HG02885 (cell line): Measurements from ENCODE around the gene EIF5.
A peak's percentile ranks its signal among the peaks of the same experiment; 100 is the strongest.

Experiments
- ATAC-seq: cut with Tn5 transposase; IDR thresholded peaks from one replicate; pipeline ENCODE4 v1.9.1; 2021; ENCODE audit warnings: mild to moderate bottlenecking; ENCODE audit not compliant: unreplicated experiment, poor library complexity

EIF5 gene

DNA sequence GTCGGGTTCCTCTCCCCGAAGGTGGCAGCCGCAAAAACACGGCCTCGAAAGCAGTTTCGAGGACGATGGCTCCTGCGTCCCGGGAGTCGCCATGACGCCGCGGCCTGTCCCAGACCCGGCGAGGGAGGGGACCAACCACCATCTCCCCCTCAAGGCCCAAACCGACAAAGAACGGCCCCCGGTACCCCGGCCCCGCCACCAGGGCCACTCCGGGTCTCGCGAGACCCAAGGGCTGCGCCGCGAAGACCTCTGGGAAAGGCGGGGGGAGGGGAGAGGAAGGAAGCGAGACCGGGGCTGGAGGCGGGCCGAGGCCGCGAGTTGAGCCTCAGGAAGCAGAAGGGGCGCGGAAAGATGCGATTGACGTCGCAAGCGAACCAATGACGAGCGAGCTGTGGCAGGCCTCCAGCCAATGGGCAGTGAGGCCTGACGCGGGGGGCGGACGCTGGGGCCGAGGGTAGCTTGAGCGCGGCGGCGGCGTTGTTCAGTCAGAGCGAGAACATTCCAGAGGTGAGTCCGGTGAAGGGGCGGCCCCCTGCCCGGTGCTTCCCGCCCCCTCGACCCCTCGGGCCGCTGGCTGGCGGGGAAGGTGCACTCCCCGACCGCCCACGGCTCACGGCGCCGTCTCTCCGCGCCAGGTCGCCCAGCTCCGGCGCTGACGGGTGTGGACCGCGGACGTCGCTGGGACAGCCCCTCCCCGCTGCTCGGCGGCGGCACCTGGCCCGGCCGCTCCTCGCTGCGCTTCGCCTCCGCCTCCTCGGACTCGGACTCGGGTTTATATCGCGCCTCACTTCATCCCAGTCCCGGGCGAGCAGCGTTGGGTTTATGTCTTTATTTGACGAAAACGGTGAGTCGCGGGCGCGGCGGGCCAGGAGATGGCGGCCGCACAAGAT is at the start of gene EIF5:
Gene EIF5 (plus strand): TSS at position 484 of the 890 bp plus-strand sequence. CDS start 1,624 bp downstream, outside the sequence.
- peak; percentile 89 for ATAC-seq

DNA sequence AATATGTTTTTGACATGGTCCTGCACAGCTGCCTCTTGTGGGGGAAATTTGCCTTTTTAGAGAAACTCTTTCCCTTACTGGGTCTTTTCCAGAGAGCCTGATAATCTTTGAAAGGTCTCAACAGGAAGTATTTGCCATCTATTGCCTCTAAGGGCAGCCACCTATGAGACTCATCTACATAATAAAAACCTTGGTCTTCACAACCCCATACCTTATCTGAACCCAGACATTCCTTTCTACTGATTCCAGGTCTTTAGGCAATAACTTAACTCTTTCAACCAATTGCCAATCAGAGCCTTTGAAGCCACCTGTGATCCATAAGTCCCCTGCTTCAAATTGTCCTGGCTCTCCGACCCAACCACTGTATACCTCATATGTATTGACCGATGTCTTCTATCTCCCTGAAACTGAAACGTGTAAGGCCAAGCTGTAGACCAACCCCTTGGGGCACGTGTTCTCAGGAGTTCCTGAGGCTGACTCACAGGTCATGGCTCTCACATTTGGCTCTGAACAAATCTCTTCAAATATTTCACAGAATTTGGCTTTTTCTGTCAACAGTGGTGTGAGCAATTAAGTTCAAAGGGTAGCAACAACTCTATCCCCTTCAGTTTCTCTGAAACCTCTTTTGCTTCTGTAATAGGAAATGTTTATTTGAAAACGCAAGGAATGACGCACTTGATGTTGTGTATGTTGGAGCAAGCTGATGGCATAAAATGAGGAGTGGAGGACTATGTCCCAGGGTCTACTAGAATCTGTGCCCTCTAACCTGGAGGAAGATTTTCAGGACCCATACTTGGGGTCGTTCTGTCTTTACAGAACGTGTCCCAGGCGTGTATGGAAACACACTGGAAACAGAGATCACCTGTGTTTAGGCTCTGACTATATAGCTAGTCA is 49.2 kb upstream of the EIF5 start:
- ATAC-seq: no peak

DNA sequence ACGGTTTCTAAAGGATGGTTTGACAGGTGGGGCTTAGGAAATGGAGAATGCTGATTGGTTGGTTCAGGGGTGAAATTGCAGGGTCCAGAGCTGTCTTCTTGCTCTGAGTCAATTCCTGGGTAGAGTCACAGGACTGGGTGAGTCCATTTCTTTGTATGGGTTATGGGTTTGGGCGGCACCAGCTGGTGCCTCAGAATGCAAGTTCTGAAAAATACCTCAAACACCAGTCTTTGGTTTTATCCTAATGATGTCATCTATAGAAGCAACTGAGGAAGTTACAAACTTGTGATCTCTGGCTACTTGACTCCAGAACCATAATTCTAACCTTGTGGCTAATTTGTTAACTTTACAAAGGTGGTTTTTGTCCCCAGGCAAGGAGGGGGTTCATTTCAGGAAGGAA is 47.6 kb upstream of the EIF5 start:
- no peak for ATAC-seq

DNA sequence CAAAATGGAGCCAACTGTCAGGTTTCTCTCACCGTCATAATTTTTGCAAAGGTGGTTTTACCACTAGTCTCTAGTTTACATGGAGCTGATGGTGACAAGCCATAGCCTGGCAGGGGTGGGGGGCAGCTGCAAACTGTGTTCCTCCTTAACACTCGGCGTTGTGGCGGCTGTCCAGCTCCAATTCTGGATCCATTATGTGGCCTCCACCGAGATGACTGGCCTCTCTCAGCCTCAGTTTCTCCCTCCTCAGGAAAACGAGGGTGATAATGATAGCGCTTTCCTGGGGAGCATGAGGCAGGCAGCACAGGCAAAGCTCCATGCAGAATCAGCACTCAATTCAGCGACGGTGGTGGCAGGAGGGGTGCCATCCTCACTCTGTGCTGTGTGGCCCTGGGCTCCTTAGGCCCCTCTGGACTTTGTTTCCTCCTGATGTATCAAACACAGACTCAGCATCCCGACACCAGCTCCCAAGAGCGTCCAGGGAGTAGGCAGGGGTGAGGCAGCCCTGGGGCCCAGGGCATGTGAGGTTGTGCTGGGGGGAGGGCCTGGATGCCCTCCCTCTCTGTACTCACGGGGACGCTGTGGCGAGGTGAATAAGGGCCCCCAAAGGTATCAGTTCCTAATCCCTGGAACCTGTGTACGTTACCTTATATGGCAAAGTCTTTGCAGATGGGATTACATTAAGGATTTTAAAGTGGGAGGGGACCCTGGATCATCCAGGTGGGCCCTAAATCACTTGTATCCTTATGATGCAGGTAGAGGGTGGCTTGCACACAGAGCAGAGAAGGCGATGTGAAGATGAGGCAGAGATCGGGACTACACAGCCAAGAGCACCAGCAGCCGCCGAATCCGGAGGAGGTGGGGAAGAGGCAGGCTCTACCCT is 46.8 kb upstream of the EIF5 start:
- ATAC-seq: no peak

DNA sequence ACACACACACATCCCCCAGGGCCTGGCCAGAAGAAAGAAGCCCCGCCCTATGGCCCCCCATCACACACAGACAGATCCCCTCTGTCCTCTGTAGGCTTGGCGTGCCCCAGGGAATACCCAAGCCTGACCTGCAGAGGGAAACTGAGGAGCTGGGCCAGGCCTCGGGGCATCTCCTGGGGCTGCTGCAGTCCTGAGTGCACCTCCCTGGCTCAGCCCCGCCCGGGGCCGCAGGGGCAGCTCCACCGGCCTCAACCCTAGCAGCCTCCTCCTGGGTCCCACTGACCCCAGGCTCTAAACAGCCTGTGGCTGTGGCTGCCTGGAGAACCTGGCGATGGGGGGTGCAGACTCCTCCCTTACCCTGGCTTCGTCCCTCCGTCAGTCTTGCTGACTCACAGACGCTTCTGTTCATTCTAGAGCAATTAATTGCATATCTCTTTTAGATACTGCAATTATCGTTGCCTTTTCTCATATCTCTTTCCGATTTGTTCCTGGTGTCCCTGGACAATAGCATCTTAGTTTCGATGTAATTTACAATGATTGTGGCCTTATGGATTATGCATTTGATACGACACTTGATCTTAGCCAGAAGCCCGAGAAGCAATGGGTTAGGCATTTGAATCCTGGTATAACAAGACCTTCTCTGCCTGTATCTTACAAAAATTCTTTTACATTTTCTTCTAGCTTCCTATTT is 45.8 kb upstream of the EIF5 start:
- ATAC-seq: no peak

DNA sequence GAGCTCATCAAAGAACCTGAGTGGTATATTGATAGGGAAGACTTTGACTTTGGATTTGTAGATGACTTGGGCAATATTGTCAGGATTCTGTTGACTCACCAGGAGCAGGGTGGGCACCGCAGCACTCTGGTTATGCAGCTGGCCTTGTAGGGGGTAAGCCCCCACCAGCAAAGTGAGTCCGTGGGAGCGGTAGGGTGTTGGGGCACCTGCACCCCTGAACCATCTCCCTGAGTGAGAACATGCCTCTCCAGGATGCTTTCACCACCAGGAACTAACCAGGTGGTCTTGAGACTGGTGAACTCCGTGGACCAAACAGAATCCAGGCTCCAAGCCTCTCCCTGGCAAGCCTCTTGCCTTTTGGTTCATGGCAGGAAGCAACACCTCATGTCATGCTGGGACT is 44.0 kb upstream of the EIF5 start:
- ATAC-seq: no peak

DNA sequence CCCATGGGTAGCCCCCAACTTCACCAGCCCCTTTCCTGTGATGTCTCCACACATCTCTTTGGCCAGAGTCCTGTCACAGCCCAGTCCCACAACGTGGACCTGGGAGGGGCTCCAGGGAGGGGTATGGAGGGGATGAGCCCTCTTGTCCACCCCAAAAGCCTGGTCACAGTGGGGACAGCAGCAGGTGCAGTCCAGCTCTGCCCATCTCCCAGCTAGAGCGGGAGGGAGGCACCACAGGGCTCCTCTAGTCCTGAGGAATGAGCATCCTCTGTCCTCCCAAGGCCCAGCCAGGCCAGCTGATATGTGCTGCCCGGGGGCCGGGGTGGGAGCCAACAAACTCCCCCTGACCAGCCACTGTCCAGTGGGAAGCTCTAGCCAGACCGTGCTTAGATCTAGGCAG is 43.5 kb upstream of the EIF5 start:
- ATAC-seq: no peak

DNA sequence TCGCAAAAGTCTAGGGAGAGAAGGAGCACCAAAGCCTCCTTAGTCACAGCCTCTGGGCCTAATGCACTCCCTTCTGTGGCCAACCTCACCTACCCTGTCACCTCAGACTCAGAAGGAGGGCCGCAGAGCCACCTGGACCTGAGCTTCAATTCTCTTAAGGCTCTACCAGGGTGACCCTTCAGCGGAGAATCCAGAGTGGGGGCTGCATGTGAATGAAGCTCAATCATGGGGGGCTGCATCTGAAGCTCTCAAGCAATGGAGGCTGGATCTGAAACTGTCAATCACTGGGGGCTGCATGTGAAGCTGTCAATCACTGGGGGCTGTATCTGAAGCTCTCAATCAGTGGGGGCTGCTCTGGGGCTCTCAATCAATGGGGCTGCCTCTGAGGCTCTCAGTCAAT is 43.1 kb upstream of the EIF5 start:
- ATAC-seq: no peak

DNA sequence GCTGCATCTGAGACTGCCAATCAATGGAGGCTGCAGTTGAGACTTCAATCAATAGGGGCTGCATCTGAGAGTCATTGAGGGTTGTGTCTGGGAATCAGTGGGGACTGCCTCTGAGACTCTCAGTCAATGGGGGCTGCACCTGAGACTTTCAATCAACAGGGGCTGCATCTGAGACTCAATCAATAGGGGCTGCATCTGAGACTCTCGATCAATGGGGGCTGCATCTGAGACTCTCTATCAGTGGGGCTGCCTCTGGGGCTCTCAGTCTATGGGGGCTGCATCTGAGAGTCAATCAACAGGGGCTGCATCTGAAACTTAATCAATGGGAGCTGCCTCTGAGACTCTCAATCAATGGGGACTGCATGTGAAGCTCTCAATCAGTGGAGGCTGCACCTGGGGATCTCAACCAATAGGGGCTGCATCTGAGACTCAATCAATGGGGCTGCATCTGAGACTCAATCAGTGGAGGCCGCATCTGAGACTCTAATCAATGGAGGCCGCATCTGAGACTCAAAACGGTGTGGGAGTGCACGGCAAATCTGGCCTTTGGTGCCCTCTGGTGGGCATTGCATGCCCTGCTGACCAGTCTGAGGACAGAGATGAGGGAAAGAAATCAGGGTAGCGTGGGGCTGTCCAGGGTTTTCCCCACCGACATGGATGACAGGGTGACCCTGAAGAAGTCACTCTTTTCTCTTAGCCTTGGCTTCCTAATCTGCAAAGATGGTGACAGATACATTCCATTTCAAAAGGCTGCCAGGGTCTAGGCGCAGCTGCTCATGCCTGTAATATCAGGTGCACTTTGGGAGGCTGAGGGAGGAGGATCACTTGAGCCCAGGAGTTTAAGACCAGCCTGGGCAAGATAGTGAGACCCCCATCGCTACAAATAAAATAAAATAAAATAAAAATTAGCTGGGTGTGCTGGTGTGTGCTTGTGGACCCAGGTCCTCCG is 41.3 kb upstream of the EIF5 start:
- ATAC-seq: no peak

DNA sequence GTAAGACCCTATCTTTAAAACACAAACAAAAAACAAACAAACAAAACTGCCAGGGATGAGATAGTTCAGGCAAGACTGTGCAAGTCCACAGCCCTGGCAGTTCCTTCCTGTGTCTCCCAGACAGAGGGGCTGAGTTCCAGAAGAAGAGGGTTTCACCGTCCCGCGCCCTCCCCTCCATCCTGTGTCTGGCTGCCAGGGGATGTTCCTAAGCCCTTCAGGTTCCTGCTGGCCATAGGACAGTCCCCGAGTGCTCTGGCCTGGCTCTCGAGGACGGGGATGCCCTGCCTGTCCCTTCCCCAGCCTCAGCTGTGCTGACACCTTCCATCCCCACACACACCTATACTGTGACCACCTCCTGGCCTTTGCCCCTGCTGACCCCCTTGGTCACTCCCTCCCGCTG is 40.6 kb upstream of the EIF5 start:
- no peak for ATAC-seq

DNA sequence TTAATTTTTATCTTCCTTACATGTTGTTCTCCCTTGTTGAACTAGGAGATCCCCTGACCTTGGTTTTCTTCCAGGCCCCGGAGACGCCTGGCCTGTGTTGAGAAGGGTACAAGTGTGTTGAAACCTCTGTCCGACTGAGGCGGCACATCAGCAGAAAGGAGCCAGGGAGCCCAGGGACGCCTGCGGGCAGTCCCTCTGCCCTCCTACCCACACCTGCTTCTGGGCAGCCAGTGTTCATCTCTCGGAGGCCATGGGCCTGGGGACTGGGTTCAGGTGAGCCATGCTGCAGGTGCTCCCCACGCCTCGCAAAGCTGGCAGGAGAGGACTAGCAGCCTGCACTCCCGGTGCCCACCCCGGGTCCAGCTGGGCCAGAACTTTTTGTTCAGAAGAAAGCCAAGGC is 39.9 kb upstream of the EIF5 start:
- ATAC-seq: no peak

DNA sequence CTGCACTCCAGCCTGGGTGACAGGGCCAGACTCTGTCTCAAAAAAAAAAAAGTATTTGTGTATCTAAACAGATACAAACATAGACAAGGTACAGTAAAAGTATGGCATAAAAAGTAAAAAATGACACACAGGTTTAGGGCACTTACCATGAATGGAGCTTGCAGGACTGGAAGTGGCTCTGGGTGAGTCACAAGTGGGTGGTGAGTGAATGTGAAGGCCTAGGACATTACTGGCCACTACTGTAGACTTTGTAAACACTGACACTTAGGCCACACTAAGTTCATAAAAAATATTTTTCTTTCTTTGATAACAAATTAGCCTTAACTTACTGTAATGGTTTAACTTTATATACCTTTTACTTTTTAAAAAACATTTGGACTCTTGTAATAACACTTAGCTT is 38.0 kb upstream of the EIF5 start:
- no peak for ATAC-seq

DNA sequence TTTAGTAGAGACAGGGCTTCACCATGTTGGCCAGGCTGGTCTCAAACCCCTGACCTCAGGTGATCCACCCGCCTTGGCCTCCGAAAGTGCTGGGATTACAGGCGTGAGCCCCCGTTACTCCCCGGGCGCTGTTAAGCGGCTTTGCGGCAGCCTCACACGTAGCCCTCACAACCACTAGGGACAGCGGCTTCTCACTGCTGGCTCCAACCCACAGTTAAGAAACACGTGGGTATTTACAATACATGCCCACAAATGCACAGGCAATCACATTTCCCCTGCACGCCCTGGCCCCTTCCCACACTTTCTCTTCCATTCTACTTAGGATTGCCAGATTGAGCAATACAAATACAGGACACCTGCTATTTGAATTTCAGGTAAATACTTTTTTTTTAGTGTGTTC is 37.0 kb upstream of the EIF5 start:
- ATAC-seq: no peak

DNA sequence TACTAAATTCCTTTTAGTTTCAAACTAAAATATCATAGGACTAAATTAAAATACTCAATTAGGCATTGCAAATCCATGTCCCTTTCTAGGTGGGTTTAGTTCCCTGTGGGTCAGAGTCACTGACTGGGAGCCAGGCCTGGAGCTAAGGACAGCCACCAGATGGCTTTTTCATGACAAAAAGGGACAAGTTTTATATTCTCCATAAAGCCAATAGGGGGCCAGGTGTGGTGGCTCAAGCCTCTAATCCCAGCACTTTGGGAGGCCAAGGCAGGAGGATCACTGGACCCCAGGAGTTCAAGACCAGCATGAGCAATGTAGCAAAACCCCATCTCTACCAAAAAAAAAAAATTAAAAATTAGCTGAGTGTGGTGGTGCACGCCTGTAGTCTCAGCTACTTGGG is 35.4 kb upstream of the EIF5 start:
- no peak for ATAC-seq

DNA sequence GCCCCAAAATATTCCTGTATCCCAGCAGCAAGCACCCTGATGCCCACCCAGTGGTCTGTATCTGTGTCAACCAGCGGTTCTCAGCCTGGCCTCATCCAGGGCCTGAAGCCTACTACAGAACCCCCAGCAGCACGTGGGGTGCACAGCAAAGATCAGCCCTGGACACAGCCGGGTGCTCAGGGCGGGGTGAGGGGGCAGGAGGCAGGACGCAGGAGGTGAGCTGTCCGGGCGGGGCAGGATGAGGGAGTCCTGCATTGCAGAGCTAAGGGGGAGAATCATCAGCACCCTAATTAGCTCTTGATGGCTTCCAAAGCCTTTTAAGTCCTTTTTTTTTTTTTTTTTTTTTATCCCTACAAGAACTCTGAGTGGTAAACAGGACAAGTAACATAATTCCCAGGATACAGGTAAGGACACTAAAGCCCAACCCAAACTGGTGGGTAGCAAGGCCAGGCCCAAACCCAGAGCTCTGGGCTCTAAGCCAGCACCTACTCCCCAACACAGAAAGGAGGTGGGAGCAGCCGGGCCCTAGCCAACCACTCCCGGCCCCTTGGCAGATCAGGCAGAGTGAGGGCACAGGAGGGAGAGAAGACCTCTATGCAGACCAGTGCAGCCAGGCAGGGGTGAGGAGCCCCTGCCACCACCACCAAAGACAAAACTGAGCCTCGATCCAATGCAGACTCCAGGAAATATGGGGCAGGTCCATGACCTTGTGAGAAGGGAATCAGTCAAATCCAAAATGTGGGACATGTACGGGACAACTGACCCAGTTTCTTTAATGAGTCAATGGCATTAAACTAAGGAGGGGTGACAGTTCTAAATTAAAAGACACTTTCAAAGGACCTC is 32.3 kb upstream of the EIF5 start:
- no peak for ATAC-seq

DNA sequence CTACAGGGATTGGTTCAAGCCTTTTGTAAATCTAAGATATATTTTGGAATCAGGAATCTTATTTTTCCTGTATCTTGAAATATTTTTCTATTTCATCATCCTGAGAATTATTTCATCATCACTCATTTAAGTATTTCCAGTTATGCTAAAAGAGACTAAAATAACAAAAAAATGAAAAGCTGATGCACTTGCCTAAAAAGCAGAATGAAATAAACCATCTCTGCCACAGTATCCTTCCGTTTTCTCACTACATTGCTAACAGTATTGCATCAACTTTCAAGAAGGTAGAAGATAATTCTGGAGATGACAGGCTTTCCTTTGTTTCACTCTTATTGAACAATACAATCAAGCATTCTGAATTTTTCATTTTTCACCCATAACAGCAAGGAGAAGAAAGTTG is 31.1 kb upstream of the EIF5 start:
- ATAC-seq: no peak

DNA sequence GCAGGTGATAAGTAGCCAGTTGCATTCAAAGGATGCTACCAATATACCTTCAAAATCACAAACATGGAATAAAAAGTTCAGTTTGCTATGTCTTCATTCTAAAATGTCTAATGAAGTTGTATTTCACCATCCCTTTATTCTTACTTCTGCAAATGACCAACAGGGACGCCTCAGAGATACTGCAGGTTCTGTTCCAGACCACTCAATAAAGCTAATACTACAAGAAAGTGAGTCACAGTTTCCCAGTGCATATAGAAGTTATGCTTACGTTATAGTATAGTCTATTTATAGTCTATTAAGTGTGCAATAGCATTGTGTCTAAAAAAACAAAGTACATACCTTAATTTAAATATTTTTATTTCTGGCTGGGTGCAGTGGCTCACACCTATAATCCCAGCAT is 29.3 kb upstream of the EIF5 start:
- ATAC-seq: no peak
